MM.1S (cell line): ENCODE measurements around the gene BICD1.

ENCODE experiments used
- DNase-seq: peaks from one replicate; pipeline ENCODE4 v3.0.0-alpha.2; 2015
- H2AFZ ChIP-seq: fragments of 300-600 bp; sonication (generic); 2 replicates; pipeline ENCODE4 v1.6.0; 2016; ENCODE audit warnings: antibody characterized with exemption, low read length
- H3F3A ChIP-seq: fragments of 300-600 bp; sonication (generic); 2 replicates; pipeline ENCODE4 v1.6.1; 2016; ENCODE audit warnings: mild to moderate bottlenecking, antibody characterized with exemption, low read length, moderate library complexity, mixed read lengths; ENCODE audit not compliant: insufficient read depth
- H3K27ac ChIP-seq: fragments of 300-600 bp; sonication (generic); 2 replicates; pipeline ENCODE4 v1.5.1; 2016; ENCODE audit warnings: mild to moderate bottlenecking, low read length
- H3K27me3 ChIP-seq: fragments of 300-600 bp; sonication (generic); replicated peaks from 2 replicates; pipeline ENCODE4 v1.6.0; 2016; ENCODE audit warnings: low read length; ENCODE audit not compliant: insufficient read depth
- H3K36me3 ChIP-seq: fragments of 300-600 bp; sonication (generic); replicated peaks from 2 replicates; pipeline ENCODE4 v1.6.1; 2016; ENCODE audit warnings: mild to moderate bottlenecking, low read length, mixed read lengths; ENCODE audit not compliant: insufficient read depth
- H3K4me1 ChIP-seq: fragments of 300-600 bp; sonication (generic); 2 replicates; pipeline ENCODE4 v1.6.1; 2016; ENCODE audit warnings: low read length, mixed read lengths
- H3K4me2 ChIP-seq: fragments of 300-600 bp; sonication (generic); 2 replicates; pipeline ENCODE4 v1.6.0; 2016; ENCODE audit warnings: low read depth, low read length
- H3K4me3 ChIP-seq: fragments of 300-600 bp; sonication (generic); 2 replicates; pipeline ENCODE4 v1.5.1; 2016; ENCODE audit warnings: low read length, mixed read lengths
- H3K79me2 ChIP-seq: fragments of 300-600 bp; sonication (generic); 2 replicates; pipeline ENCODE4 v1.6.1; 2016; ENCODE audit warnings: mixed run types, low read length, mixed read lengths
- H3K9ac ChIP-seq: fragments of 300-600 bp; sonication (generic); 2 replicates; pipeline ENCODE4 v1.6.1; 2016; ENCODE audit warnings: low read length, mixed read lengths
- H3K9me2 ChIP-seq: fragments of 300-600 bp; sonication (generic); replicated peaks from 2 replicates; pipeline ENCODE4 v1.6.1; 2016; ENCODE audit warnings: mild to moderate bottlenecking, low read length, mixed read lengths; ENCODE audit not compliant: insufficient read depth
- H3K9me3 ChIP-seq: fragments of 300-600 bp; sonication (generic); replicated peaks from 2 replicates; pipeline ENCODE4 v1.6.1; 2016; ENCODE audit warnings: mild to moderate bottlenecking, low read length, mixed read lengths; ENCODE audit not compliant: insufficient read depth
- H4K20me1 ChIP-seq: fragments of 300-600 bp; sonication (generic); 2 replicates; pipeline ENCODE4 v1.6.1; 2016; ENCODE audit warnings: mild to moderate bottlenecking, low read length, moderate library complexity, mixed read lengths; ENCODE audit not compliant: insufficient read depth
- CTCF ChIP-seq: fragments of 300-600 bp; sonication (generic); IDR thresholded peaks from 2 replicates; pipeline ENCODE4 v1.5.1; 2016; ENCODE audit warnings: antibody characterized with exemption, low read length, mixed read lengths
- EZH2 ChIP-seq: fragments of 300-600 bp; sonication (generic); optimal IDR thresholded peaks from 2 replicates; pipeline ENCODE3; 2017; ENCODE audit warnings: low read depth, mild to moderate bottlenecking, antibody characterized with exemption, low read length, mixed read lengths
- EZH2phosphoT487 ChIP-seq: fragments of 300-600 bp; sonication (generic); IDR thresholded peaks from 2 replicates; pipeline ENCODE4 v1.6.1; 2018; ENCODE audit warnings: antibody characterized with exemption, low read length

Gene BICD1

GRCh38 chr12:32402170-32402569, 295.5 kb downstream of the BICD1 start:
- H3K79me2 ChIP-seq: peaks cover 5% of the 10 kb centered on the region
- H3K4me2 ChIP-seq: no peak overlapping the region
- no peaks in the 10 kb centered on the region for H3K27me3 ChIP-seq
- H3K9me3 ChIP-seq: no peaks in the 10 kb centered on the region
- H3K27ac ChIP-seq: no peak overlapping the region
- TF ChIP-seq CTCF: no peak
- no peaks in the 10 kb centered on the region for H3K36me3 ChIP-seq
- H3K4me3 ChIP-seq: no peak overlapping the region
- H3K9ac ChIP-seq: no peak overlapping the region
- no peak for DNase-seq
- H3K4me1 ChIP-seq: no peaks in the 10 kb centered on the region
- H2AFZ ChIP-seq: no peak overlapping the region
- H4K20me1 ChIP-seq: no peaks in the 10 kb centered on the region
- no peaks in the 10 kb centered on the region for H3K9me2 ChIP-seq
- peaks cover 18% of the 10 kb centered on the region for H3F3A ChIP-seq

DNA sequence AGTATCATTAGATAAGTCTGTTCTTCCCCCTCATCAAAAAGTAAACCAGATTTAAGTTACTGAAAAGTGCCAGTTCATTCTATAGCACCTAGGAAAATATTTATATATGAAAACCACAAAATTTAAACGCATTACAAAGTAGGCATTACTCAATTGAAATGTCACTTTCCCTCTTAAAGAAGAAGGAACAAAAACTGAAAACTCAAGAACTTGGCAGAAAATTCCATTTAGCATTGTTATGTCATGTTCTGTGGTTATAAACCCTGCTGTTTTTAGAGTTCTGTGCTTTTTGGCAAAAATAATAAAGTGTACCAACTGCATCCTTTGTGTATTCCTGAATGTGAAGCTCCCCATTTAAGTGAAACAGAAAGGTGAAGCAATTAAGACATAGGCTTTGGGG, 296.3 kb downstream of the BICD1 start:
- Histone ChIP-seq H3K9ac (no peak overlapping the region), H3K27ac (no peak overlapping the region)
- TF ChIP-seq CTCF: no peak
- TF ChIP-seq EZH2: no peak
- TF ChIP-seq EZH2phosphoT487: no peak

DNA sequence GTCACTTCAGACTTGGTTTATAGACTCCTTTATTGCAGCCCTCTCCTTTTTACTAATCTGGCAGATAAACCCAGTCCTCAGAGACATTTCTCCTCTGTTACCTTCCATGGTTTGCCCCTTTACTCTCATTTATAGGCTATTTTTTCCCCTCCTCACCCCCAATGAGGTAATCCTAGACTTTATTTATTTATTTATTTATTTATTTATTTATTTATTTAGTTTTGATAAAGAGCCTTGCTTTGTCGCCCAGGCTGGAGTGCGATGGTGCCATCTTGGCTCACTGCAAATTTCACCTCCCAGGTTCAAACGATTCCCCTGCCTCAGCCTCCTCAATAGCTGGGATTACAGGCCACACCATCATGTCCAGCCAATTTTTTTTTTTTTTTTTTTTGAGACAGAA, 301.1 kb downstream of the BICD1 start:
- Histone ChIP-seq H3K79me2 (no peaks in the 10 kb centered on the region), H3K9me3 (no peaks in the 10 kb centered on the region), H2AFZ (no peak overlapping the region), H4K20me1 (no peaks in the 10 kb centered on the region), H3F3A (no peaks in the 10 kb centered on the region; the same call in 1 of the 2 replicates), H3K9me2 (no peaks in the 10 kb centered on the region), H3K9ac (no peak overlapping the region), H3K27ac (no peak overlapping the region), H3K36me3 (no peaks in the 10 kb centered on the region), H3K27me3 (no peaks in the 10 kb centered on the region), H3K4me1 (no peaks in the 10 kb centered on the region), H3K4me3 (no peak overlapping the region), H3K4me2 (no peak overlapping the region)
- no peak for TF ChIP-seq EZH2phosphoT487
- DNase-seq: no peak

More for the DNA sequence above, 296.3 kb downstream of the BICD1 start:
- Histone ChIP-seq H3K4me2 (no peak overlapping the region), H3K79me2 (peaks cover 5% of the 10 kb centered on the region), H3K4me3 (no peak overlapping the region), H3F3A (peaks cover 18% of the 10 kb centered on the region), H3K4me1 (no peaks in the 10 kb centered on the region), H3K9me3 (no peaks in the 10 kb centered on the region), H2AFZ (no peak overlapping the region), H3K36me3 (no peaks in the 10 kb centered on the region), H4K20me1 (no peaks in the 10 kb centered on the region), H3K9me2 (no peaks in the 10 kb centered on the region), H3K27me3 (no peaks in the 10 kb centered on the region)
- no peak for DNase-seq

GRCh38 chr12:32413412-32413811, 306.8 kb downstream of the BICD1 start:
- H3K9me2 ChIP-seq: no peaks in the 10 kb centered on the region
- H3K27ac ChIP-seq: no peak overlapping the region
- DNase-seq: no peak
- no peaks in the 10 kb centered on the region for H3K79me2 ChIP-seq
- no peak overlapping the region for H3K9ac ChIP-seq
- no peak overlapping the region for H2AFZ ChIP-seq
- H3K4me3 ChIP-seq: no peak overlapping the region
- H3K4me2 ChIP-seq: no peak overlapping the region
- no peaks in the 10 kb centered on the region for H3K36me3 ChIP-seq
- no peaks in the 10 kb centered on the region for H3K9me3 ChIP-seq
- H3K4me1 ChIP-seq: no peaks in the 10 kb centered on the region
- no peaks in the 10 kb centered on the region; the same call in 1 of the 2 replicates for H3F3A ChIP-seq
- H3K27me3 ChIP-seq: no peaks in the 10 kb centered on the region
- TF ChIP-seq EZH2 (no peak), EZH2phosphoT487 (no peak), CTCF (no peak)
- H4K20me1 ChIP-seq: no peaks in the 10 kb centered on the region
